A673 (cell line): ENCODE measurements around the gene TTLL5. TPM values are rescaled to one million over a fixed set of nuclear protein-coding genes. Genes with fewer than 3 reads are reported as not detected.

Source experiments
- BruUV-seq: library from RNA; stranded (reverse); fragments of 400-500 nt; replicated peaks from 2 replicates; lab custom pipeline; 2021; lab: Mats Ljungman, UMichigan
- CTCF ChIA-PET: fragments of 300-600 bp; sonication (Branson Sonifier 250); formaldehyde crosslinking; loops from one replicate; lab custom pipeline; 2022; ENCODE audit warnings: antibody characterized with exemption; lab: Charles Lee
- POLR2A ChIA-PET: fragments of 300-600 bp; sonication (Branson Sonifier 250); formaldehyde crosslinking; loops from one replicate; lab custom pipeline; 2022; ENCODE audit warnings: antibody characterized with exemption; ENCODE audit not compliant: low non-redundant PET; lab: Charles Lee
- DNase-seq: peaks from one replicate; pipeline ENCODE4 v3.0.0-alpha.2; 2015; ENCODE audit warnings: low spot score
- H3K27ac ChIP-seq: fragments of 200-600 bp; sonication (generic); 2 replicates; pipeline ENCODE4 v1.5.1; 2016; ENCODE audit warnings: mixed run types, low read depth, mild to moderate bottlenecking, mixed read lengths, antibody characterized with exemption, low read length; ENCODE audit not compliant: poor library complexity, severe bottlenecking
- H3K27me3 ChIP-seq: fragments of 200-600 bp; sonication (generic); replicated peaks from 2 replicates; pipeline ENCODE4 v1.6.1; 2017; ENCODE audit warnings: mixed run types, low read depth, mild to moderate bottlenecking, mixed read lengths, antibody characterized with exemption, low read length; ENCODE audit not compliant: insufficient read depth, poor library complexity
- H3K36me3 ChIP-seq: fragments of 200-600 bp; sonication (generic); 2 replicates; pipeline ENCODE4 v1.6.1; 2016; ENCODE audit warnings: mixed run types, mild to moderate bottlenecking, mixed read lengths, antibody characterized with exemption, low read length; ENCODE audit not compliant: insufficient read depth, poor library complexity, severe bottlenecking
- H3K4me1 ChIP-seq: fragments of 200-600 bp; sonication (generic); 2 replicates; pipeline ENCODE4 v1.6.1; 2017; ENCODE audit warnings: mixed run types, mild to moderate bottlenecking, mixed read lengths, antibody characterized with exemption, low read length; ENCODE audit not compliant: insufficient read depth, poor library complexity, severe bottlenecking
- H3K4me3 ChIP-seq: fragments of 200-600 bp; sonication (generic); 2 replicates; pipeline ENCODE4 v1.5.1; 2016; ENCODE audit warnings: low read depth, mixed run types, mild to moderate bottlenecking, mixed read lengths, low read length; ENCODE audit not compliant: poor library complexity, severe bottlenecking
- H3K9me3 ChIP-seq: fragments of 200-600 bp; sonication (generic); 2 replicates; pipeline ENCODE4 v1.6.1; 2016; ENCODE audit warnings: mixed run types, low read depth, mild to moderate bottlenecking, mixed read lengths, antibody characterized with exemption, low read length; ENCODE audit not compliant: poor library complexity, severe bottlenecking
- EZH2 ChIP-seq: fragments of 200-600 bp; sonication (generic); IDR thresholded peaks from 2 replicates; pipeline ENCODE4 v1.6.1; 2017; ENCODE audit warnings: borderline replicate concordance, low read depth, mild to moderate bottlenecking, mixed read lengths, antibody characterized with exemption, low read length; ENCODE audit not compliant: poor library complexity, severe bottlenecking
- intact Hi-C: fragments of 100-400 bp; cut with micrococcal nuclease; formaldehyde crosslinking; loops from one replicate; pipeline ENCODE4 v1.10.0; 2022; ENCODE audit not compliant: unreplicated experiment
- total RNA-seq: library from RNA; stranded (reverse); gene quantifications from 2 replicates; pipeline ENCODE4 v1.2.3, GENCODE V29; 2021
- TF ChIP-seq, protein P1 (sequence below): fragments of 300-800, 200-600 bp; sonication (generic); conservative IDR thresholded peaks from 2 replicates; pipeline ENCODE4 v1.5.1; 2017; ENCODE audit warnings: low read depth, mild to moderate bottlenecking, antibody characterized with exemption, low read length, moderate library complexity, mixed read lengths

Gene TTLL5
- total RNA-seq, 1 experiment from 2014 or later: 56.7 TPM

DNA sequence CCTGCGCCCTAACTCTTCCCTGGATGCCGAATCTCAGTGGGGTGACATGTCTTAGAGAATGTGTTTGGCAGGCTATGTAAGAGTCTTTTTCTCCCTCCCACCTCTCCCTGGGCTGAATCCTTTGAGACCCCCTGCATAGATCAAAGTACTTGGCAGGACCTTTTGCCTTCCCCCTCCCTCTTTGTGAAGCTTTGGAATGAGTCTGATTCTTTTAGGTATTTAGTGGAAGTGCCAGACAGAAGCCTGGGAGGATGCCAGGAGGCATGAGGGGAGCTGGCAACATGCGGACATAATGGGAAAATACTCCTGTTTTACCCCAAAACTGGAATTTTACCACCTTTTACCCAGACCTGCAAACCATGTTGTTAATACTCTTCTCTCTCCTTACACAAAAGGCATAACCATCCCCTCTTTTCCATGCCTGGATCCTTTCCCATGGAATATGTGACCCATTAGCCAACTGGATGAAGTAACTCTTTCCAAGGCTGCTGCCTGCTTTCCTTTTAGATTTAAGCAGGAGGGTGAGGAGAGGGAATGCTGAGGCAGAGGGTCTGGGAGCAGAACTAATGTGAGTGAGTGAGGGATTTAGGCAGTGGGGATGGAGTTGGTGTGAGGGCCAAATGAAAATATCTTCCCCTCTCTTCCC lies 41.7 kb downstream of the TTLL5 start:
- BruUV-seq: no TSS peak
- TF ChIP-seq EZH2: no peak
- TF ChIP-seq, protein P1, sequence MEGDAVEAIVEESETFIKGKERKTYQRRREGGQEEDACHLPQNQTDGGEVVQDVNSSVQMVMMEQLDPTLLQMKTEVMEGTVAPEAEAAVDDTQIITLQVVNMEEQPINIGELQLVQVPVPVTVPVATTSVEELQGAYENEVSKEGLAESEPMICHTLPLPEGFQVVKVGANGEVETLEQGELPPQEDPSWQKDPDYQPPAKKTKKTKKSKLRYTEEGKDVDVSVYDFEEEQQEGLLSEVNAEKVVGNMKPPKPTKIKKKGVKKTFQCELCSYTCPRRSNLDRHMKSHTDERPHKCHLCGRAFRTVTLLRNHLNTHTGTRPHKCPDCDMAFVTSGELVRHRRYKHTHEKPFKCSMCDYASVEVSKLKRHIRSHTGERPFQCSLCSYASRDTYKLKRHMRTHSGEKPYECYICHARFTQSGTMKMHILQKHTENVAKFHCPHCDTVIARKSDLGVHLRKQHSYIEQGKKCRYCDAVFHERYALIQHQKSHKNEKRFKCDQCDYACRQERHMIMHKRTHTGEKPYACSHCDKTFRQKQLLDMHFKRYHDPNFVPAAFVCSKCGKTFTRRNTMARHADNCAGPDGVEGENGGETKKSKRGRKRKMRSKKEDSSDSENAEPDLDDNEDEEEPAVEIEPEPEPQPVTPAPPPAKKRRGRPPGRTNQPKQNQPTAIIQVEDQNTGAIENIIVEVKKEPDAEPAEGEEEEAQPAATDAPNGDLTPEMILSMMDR: no peak
- peaks cover 7% of the 10 kb centered on the region for H3K36me3 ChIP-seq
- no peaks in the 10 kb centered on the region for H3K27me3 ChIP-seq
- DNase-seq: no peak
- no peaks in the 10 kb centered on the region for H3K9me3 ChIP-seq
- intact Hi-C loops: no loop called here
- no peaks in the 10 kb centered on the region for H3K4me1 ChIP-seq
- ChIA-PET POLR2A (no interaction called here), CTCF (no interaction called here)
- no peak overlapping the region for H3K4me3 ChIP-seq
- no peak overlapping the region for H3K27ac ChIP-seq

DNA sequence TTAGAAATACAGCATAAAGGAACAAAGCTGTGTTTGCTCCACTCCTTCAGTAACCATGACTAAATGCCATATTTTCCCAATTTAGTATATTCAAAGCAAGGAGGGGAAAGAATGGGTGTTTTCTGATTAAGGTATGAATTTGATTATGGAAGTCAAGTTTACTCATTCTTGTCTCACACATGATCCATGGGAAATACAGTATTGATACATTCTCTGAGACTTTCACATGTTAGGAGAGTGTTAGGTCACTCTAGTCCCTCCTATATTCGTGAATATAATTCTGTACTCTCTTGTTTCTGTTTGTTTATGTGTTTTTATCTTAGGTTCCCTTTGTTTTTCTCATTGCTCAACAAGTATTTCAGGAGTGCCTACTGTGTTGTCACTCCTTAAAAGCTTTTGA lies 42.4 kb downstream of the TTLL5 start:
- intact Hi-C loops: no loop called here
- ChIA-PET CTCF (no interaction called here), POLR2A (no interaction called here)
- Histone ChIP-seq H3K4me3 (no peak overlapping the region), H3K36me3 (peaks cover 10% of the 10 kb centered on the region), H3K9me3 (no peaks in the 10 kb centered on the region), H3K27ac (no peak overlapping the region), H3K27me3 (no peaks in the 10 kb centered on the region), H3K4me1 (no peaks in the 10 kb centered on the region)
- no peak for TF ChIP-seq EZH2
- TF ChIP-seq, protein P1: no peak
- no peak for DNase-seq
- BruUV-seq: no TSS peak

DNA sequence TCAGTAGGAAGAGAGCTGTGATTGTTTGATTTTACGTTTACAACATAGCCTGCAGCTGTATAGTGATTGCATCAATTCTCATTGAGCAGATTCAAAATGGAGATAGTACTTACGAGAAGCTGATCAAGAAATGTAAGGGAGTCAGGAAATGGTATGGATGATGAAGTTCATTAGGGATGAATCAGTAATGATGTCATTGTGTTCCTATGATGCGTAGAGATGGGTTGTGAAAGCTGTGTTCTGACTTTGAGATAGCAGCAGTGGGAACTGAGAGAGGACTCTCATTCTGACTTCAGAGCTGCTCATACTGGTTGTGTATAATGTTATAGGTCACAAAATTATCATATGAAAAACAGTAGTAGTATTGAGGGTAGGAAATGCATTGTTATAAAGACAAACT lies 44.0 kb downstream of the TTLL5 start:
- peaks cover 10% of the 10 kb centered on the region for H3K36me3 ChIP-seq
- BruUV-seq: no TSS peak
- TF ChIP-seq EZH2: no peak
- TF ChIP-seq, protein P1: no peak
- intact Hi-C loops: no loop called here
- H3K27me3 ChIP-seq: no peaks in the 10 kb centered on the region
- no peak overlapping the region for H3K27ac ChIP-seq
- no peaks in the 10 kb centered on the region for H3K9me3 ChIP-seq
- no peak for DNase-seq
- POLR2A ChIA-PET: interaction anchor here (0.6 kb wide), 1 partner anchor 57 kb away, joined by 3 read pairs; no protein-coding TSS in a partner anchor
- no peak overlapping the region for H3K4me3 ChIP-seq
- CTCF ChIA-PET: no interaction called here
- no peaks in the 10 kb centered on the region for H3K4me1 ChIP-seq
